SU-DHL-6 (cell line): ENCODE measurements around the gene TMEM178A.

ENCODE experiments used
- H2AFZ ChIP-seq: fragments of 200-600 bp; sonication (generic); 2 replicates; pipeline ENCODE4 v1.6.1; 2014; ENCODE audit warnings: low read depth, mild to moderate bottlenecking, moderate library complexity, mixed read lengths, antibody characterized with exemption, low read length; ENCODE audit not compliant: severe bottlenecking
- H3F3A ChIP-seq: fragments of 200-600 bp; shearing (Covaris generic); 2 replicates; pipeline ENCODE4 v1.6.0; 2016; ENCODE audit warnings: antibody characterized with exemption, mild to moderate bottlenecking; ENCODE audit not compliant: insufficient read depth
- H3K27ac ChIP-seq: fragments of 200-600 bp; sonication (generic); 2 replicates; pipeline ENCODE4 v1.5.1; 2016; ENCODE audit warnings: low read depth, mild to moderate bottlenecking, low read length, moderate library complexity, mixed read lengths
- H3K27me3 ChIP-seq: fragments of 200-600 bp; sonication (generic), shearing (Covaris generic); 2 replicates; pipeline ENCODE4 v1.6.0; 2014; ENCODE audit warnings: mild to moderate bottlenecking, low read length
- H3K36me3 ChIP-seq: fragments of 200-600 bp; sonication (generic); 2 replicates; pipeline ENCODE4 v1.6.1; 2014; ENCODE audit warnings: mild to moderate bottlenecking, low read length, mixed read lengths
- H3K4me2 ChIP-seq: fragments of 300-600, 200-600 bp; shearing (Covaris generic), sonication (generic); 2 replicates; pipeline ENCODE4 v1.6.0; 2014; ENCODE audit warnings: low read length, low read depth, mild to moderate bottlenecking; ENCODE audit not compliant: poor library complexity, severe bottlenecking
- H3K4me3 ChIP-seq: fragments of 200-600 bp; sonication (generic); 2 replicates; pipeline ENCODE4 v1.5.1; 2014; ENCODE audit warnings: antibody characterized with exemption, low read length, mild to moderate bottlenecking, mixed read lengths; ENCODE audit not compliant: insufficient read depth, poor library complexity, severe bottlenecking
- H3K79me2 ChIP-seq: fragments of 200-600 bp; sonication (generic); 2 replicates; pipeline ENCODE4 v1.6.1; 2014; ENCODE audit warnings: mild to moderate bottlenecking, low read length, moderate library complexity; ENCODE audit not compliant: insufficient read depth
- H3K9ac ChIP-seq: fragments of 200-600 bp; sonication (generic); 2 replicates; pipeline ENCODE4 v1.7.0; 2014; ENCODE audit warnings: mild to moderate bottlenecking, low read length
- H3K9me2 ChIP-seq: fragments of 200-600 bp; sonication (generic); replicated peaks from 2 replicates; pipeline ENCODE4 v1.6.1; 2014; ENCODE audit warnings: low read length; ENCODE audit not compliant: insufficient read depth
- H3K9me3 ChIP-seq: fragments of 200-600 bp; sonication (generic); 2 replicates; pipeline ENCODE4 v1.6.1; 2014; ENCODE audit warnings: low read length, mixed read lengths; ENCODE audit not compliant: insufficient read depth
- H4K20me1 ChIP-seq: fragments of 200-600 bp; sonication (generic); 2 replicates; pipeline ENCODE4 v1.6.1; 2014; ENCODE audit warnings: low read depth, mild to moderate bottlenecking, antibody characterized with exemption, low read length, moderate library complexity, mixed read lengths
- EZH2phosphoT487 ChIP-seq: fragments of 200-600 bp; sonication (generic), shearing (Covaris generic); conservative IDR thresholded peaks from 2 replicates; pipeline ENCODE4 v1.6.1; 2018; ENCODE audit warnings: mild to moderate bottlenecking, antibody characterized with exemption, low read length, moderate library complexity, mixed read lengths
- TF ChIP-seq, protein P1 (sequence below): fragments of 200-600 bp; sonication (generic); IDR thresholded peaks from one replicate; pipeline ENCODE4 v1.5.1; 2017; ENCODE audit warnings: antibody characterized with exemption, mild to moderate bottlenecking, low read length, moderate library complexity; ENCODE audit not compliant: insufficient read depth, poor library complexity, severe bottlenecking

The TMEM178A gene

DNA sequence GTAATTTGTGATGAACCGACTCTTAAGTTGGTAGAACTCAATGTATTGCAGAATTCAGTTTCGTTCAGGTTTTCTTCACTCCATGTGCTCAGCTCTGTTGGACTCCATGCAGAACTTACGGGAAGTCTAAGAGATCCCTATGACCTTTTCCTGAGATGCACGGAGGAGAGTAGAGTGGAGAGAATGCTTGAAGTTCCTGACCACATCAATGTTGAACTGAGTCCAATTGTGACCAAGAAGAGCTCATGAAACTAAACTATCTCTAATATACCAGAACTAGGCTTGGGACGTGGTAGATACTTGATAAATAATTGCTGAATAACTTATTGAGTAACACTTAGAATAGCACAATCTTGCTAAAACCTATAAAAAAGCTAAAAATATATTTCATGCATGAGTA, 47.2 kb downstream of the TMEM178A start:
- no peaks in the 10 kb centered on the region for H3F3A ChIP-seq
- no peaks in the 10 kb centered on the region for H3K36me3 ChIP-seq

DNA sequence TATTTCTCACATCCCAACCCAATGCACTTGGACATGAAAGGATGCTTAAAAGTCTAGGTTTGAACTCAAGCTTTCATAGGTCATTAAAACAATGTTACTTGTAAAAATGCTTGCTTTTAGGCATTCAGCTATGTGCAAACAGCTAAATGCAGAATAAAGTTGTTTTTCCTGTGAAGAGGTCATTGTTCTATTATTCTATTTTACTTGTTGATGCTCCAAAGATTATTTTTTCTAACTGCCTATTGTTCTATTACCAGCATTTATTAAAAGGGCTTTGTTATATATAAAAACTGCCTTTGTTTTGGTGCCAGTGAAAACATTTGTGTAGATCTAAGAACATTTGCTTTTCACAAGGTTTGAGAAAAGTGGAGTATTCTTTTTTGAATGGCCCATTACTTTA, 49.4 kb downstream of the TMEM178A start:
- Histone ChIP-seq H3K27me3 (no peaks in the 10 kb centered on the region), H3K27ac (no peak overlapping the region), H3K9me2 (no peaks in the 10 kb centered on the region), H3K9me3 (no peaks in the 10 kb centered on the region), H3K4me3 (no peak overlapping the region), H3K9ac (no peak overlapping the region), H3K36me3 (no peaks in the 10 kb centered on the region), H3K79me2 (no peaks in the 10 kb centered on the region), H3F3A (no peaks in the 10 kb centered on the region), H3K4me2 (no peak overlapping the region), H2AFZ (no peak overlapping the region), H4K20me1 (no peaks in the 10 kb centered on the region)
- TF ChIP-seq, protein P1, sequence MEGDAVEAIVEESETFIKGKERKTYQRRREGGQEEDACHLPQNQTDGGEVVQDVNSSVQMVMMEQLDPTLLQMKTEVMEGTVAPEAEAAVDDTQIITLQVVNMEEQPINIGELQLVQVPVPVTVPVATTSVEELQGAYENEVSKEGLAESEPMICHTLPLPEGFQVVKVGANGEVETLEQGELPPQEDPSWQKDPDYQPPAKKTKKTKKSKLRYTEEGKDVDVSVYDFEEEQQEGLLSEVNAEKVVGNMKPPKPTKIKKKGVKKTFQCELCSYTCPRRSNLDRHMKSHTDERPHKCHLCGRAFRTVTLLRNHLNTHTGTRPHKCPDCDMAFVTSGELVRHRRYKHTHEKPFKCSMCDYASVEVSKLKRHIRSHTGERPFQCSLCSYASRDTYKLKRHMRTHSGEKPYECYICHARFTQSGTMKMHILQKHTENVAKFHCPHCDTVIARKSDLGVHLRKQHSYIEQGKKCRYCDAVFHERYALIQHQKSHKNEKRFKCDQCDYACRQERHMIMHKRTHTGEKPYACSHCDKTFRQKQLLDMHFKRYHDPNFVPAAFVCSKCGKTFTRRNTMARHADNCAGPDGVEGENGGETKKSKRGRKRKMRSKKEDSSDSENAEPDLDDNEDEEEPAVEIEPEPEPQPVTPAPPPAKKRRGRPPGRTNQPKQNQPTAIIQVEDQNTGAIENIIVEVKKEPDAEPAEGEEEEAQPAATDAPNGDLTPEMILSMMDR, result no peak
- TF ChIP-seq EZH2phosphoT487, result no peak

More for the DNA sequence above, 47.2 kb downstream of the TMEM178A start:
- Histone ChIP-seq H3K9ac (no peak overlapping the region), H3K79me2 (no peaks in the 10 kb centered on the region), H3K9me2 (no peaks in the 10 kb centered on the region), H3K27ac (no peak overlapping the region), H2AFZ (no peak overlapping the region), H3K27me3 (no peaks in the 10 kb centered on the region), H3K9me3 (no peaks in the 10 kb centered on the region), H4K20me1 (no peaks in the 10 kb centered on the region), H3K4me2 (no peak overlapping the region), H3K4me3 (no peak overlapping the region)
- TF ChIP-seq EZH2phosphoT487, result no peak
- TF ChIP-seq, protein P1, result no peak

DNA sequence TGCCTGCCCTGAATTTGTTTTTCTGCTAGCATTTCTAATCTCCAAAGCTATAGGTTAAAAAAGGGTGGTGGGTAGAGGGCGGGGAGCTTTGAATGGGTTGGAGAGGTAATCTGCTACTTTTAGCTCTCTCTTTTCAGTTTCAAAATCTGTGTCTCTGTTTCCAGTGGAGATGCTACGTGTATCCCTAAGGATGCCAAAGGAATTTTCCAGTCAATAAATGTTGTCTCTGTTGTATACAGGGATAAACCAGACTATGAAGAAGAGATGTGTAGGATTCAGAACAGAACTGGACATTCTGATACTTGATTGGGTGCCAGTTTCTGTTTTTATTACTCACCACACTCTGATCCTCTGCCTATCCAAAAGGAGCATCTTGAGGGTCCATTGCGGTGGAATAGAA, 50.1 kb downstream of the TMEM178A start:
- H2AFZ ChIP-seq, result no peak overlapping the region
- H3K27ac ChIP-seq, result no peak overlapping the region
- no peaks in the 10 kb centered on the region for H3K36me3 ChIP-seq
- H3K9me2 ChIP-seq, result no peaks in the 10 kb centered on the region
- H3K9ac ChIP-seq, result no peak overlapping the region
- no peaks in the 10 kb centered on the region for H3K79me2 ChIP-seq
- no peaks in the 10 kb centered on the region for H4K20me1 ChIP-seq
- H3K27me3 ChIP-seq, result no peaks in the 10 kb centered on the region
- H3K9me3 ChIP-seq, result no peaks in the 10 kb centered on the region
- no peak for TF ChIP-seq EZH2phosphoT487
- TF ChIP-seq, protein P1, result no peak
- no peaks in the 10 kb centered on the region for H3F3A ChIP-seq
- no peak overlapping the region for H3K4me2 ChIP-seq
- no peak overlapping the region for H3K4me3 ChIP-seq
